Small intestine (tissue), 7 donors: ENCODE results near the gene HES2. TPM values are rescaled to one million over a fixed set of nuclear protein-coding genes. Genes with fewer than 3 reads are reported as not detected.

Experiments used
- DNase-seq, 2 donors: peaks; one replicate each; pipeline versions ENCODE4 v3.0.0 to v3.0.0-alpha.2; 2013
- FAIRE-seq: peaks from 2 replicates; lab custom pipeline; 2012; peaks lifted over from hg19 to GRCh38; lab: Jason Lieb, UNC
- H3K27ac ChIP-seq, 3 donors: one replicate each; pipeline ENCODE4 v1.5.1; 2013; ENCODE audit warnings: low read length in 2 of 3, mild to moderate bottlenecking in 2 of 3, control low read depth in 1 of 3, inconsistent platforms in 1 of 3, low read depth in 1 of 3, moderate library complexity in 1 of 3
- H3K27me3 ChIP-seq, 3 donors: one replicate each; pipeline ENCODE4 v1.6.1; 2013; ENCODE audit warnings: low read length in 3 of 3, inconsistent platforms in 1 of 3; ENCODE audit not compliant: control insufficient read depth in 3 of 3, insufficient read depth in 3 of 3
- H3K36me3 ChIP-seq, 3 donors: one replicate each; pipeline ENCODE4 v1.6.1; 2013; ENCODE audit warnings: low read length in 3 of 3, inconsistent platforms in 1 of 3, low read depth in 1 of 3, mild to moderate bottlenecking in 1 of 3, moderate library complexity in 1 of 3; ENCODE audit not compliant: control insufficient read depth in 3 of 3, insufficient read depth in 2 of 3
- H3K4me1 ChIP-seq, 3 donors: one replicate each; pipeline ENCODE4 v1.6.1; 2013; ENCODE audit warnings: low read length in 2 of 3, inconsistent platforms in 1 of 3, low read depth in 1 of 3, mild to moderate bottlenecking in 1 of 3, moderate library complexity in 1 of 3; ENCODE audit not compliant: control insufficient read depth in 3 of 3, insufficient read depth in 2 of 3
- H3K4me3 ChIP-seq, 3 donors: one replicate each; pipeline ENCODE4 v1.5.1; 2013; ENCODE audit warnings: low read length in 3 of 3, control low read depth in 1 of 3, inconsistent platforms in 1 of 3, low read depth in 1 of 3, mild to moderate bottlenecking in 1 of 3, moderate library complexity in 1 of 3
- H3K9me3 ChIP-seq, 2 donors: one replicate each; pipeline ENCODE4 v1.6.1; 2013; ENCODE audit warnings: low read depth in 1 of 2, low read length in 1 of 2; ENCODE audit not compliant: control insufficient read depth in 2 of 2, insufficient read depth in 1 of 2
- WGBS, 3 donors: extraction: QIAGEN DNeasy Blood & Tissue Kit; methylation state at CpG; one replicate each; pipeline ENCODE4 v1.1.7; 2013; 5-methylcytosine and 5-hydroxymethylcytosine counted together
- polyA plus RNA-seq, 4 donors: library from polyadenylated mRNA; stranded (reverse) in 3 of 4; unstranded in 1 of 4; fragments of 200-250 nt in 3 of 4; fragments of 120-200 nt in 1 of 4; gene quantifications; one replicate each; pipeline versions ENCODE4 v1.2.1 to v1.2.3, GENCODE V29; 2013
- donor health status: healthy with polysubstance abuse.
- donor health status: control.
- donor health status: control.
- donor health status: Bipolar disorder and iron deficiency.
- donor health status: healthy.

The HES2 gene
- polyA plus RNA-seq, 4 donors: 0.55 to 2.2 (median 1.6) TPM

DNA sequence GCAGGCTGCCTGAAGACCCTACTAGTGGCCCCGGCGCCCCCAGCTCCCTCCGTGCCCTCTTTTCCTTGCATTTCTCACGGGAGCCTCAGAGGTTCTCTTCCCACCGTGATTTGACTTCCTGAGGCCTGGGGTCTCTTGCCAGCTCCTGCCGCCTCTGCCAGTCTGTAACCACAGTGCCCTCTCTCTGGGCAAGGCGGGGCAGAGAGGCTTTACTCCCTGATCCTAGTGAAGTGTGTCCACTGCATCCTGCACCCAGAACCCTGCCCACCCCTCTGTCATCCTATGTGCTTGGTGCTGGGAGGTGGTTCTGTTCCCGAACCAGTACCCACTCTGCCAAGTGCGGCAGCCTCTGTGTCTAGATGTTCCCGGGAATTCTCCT is 7.2 kb upstream of the HES2 start:
- WGBS, 3 donors: 68 to 84% (median 76%) methylated on average over 10 of the region's 10 CpGs
- FAIRE-seq: no peak

DNA sequence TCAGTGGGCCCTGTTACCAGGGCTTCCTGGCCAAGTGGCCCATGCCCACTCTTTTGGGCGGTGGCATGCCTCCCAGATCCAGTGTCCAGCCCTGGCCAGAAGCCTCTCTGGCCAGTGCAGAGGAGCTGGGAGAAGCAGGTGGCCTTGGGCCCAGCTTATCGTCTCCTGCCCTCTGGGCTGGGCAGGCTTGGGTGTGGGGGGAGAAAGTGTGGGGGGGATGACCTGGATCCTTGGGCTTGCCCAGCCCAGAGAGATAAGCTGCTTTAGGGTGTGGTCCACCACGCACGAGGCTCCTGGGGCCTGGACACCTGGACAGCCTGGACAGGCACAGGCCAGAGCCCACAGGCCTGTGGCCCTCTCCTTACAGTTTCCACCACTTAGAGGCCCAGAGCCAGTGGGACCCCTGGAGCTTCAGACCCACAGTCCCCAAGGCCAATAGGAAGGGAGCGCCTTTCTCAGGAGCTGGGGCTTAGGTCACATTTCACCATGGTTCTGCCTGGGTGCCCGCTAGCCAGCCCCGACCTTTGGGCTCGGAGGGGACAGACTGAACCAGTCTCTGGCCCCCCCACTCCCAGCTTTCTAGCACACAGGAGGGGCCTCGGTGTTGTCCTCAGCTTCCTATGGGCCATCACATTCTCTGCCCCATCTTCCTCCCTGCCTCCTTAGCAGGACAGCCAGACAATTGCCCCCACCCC is 6.7 kb upstream of the HES2 start:
- no peak for FAIRE-seq
- Histone ChIP-seq H3K27me3 (peaks cover 0 to 59% (median 22%) of the 10 kb centered on the region in 3 donors), H3K4me3 (no peak overlapping the region), H3K36me3 (no peaks in the 10 kb centered on the region), H3K9me3 (no peaks in the 10 kb centered on the region), H3K4me1 (peaks cover 0 to 9% (median 2%) of the 10 kb centered on the region in 3 donors), H3K27ac (no peak overlapping the region)
- DNase-seq: no peak
- 59 to 82% (median 75%) methylated on average over 9 of the region's 9 CpGs for WGBS, 3 donors

More for the DNA sequence above, 7.2 kb upstream of the HES2 start:
- Histone ChIP-seq H3K4me3 (no peak overlapping the region), H3K4me1 (peaks cover 0 to 9% (median 2%) of the 10 kb centered on the region in 3 donors), H3K27ac (no peak overlapping the region), H3K27me3 (peaks cover 0 to 54% (median 22%) of the 10 kb centered on the region in 3 donors), H3K9me3 (no peaks in the 10 kb centered on the region), H3K36me3 (no peaks in the 10 kb centered on the region)
- no peak for DNase-seq

DNA sequence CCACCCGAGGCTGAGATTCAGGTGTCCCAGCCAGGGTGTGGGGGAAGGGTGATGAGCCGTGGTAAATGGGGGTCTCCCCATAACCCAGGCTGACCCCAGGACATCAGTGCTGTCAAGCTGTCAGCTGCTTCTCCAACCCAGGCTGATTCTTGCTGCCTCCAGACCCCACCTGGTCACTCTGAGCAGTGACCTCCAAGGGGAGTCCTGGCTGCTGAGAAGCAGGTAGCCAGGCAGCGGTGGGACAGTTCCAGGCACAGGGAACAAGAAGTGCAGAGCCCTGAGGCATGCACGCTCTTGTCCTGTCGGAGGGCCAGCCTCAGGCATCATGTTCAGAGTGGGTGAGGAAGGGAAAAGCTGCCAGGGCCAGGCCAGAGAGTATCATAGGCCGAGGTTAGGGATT is 5.9 kb upstream of the HES2 start:
- FAIRE-seq: no peak
- Histone ChIP-seq H3K36me3 (no peaks in the 10 kb centered on the region), H3K4me3 (no peak overlapping the region), H3K27ac (no peak overlapping the region), H3K4me1 (peaks cover 0 to 13% (median 2%) of the 10 kb centered on the region in 3 donors), H3K27me3 (peaks cover 3 to 62% (median 28%) of the 10 kb centered on the region in 3 donors), H3K9me3 (no peaks in the 10 kb centered on the region)
- 63 to 78% (median 72%) methylated on average over 6 of the region's 6 CpGs for whole genome bisulfite sequencing, 3 donors
- DNase-seq: no peak

DNA sequence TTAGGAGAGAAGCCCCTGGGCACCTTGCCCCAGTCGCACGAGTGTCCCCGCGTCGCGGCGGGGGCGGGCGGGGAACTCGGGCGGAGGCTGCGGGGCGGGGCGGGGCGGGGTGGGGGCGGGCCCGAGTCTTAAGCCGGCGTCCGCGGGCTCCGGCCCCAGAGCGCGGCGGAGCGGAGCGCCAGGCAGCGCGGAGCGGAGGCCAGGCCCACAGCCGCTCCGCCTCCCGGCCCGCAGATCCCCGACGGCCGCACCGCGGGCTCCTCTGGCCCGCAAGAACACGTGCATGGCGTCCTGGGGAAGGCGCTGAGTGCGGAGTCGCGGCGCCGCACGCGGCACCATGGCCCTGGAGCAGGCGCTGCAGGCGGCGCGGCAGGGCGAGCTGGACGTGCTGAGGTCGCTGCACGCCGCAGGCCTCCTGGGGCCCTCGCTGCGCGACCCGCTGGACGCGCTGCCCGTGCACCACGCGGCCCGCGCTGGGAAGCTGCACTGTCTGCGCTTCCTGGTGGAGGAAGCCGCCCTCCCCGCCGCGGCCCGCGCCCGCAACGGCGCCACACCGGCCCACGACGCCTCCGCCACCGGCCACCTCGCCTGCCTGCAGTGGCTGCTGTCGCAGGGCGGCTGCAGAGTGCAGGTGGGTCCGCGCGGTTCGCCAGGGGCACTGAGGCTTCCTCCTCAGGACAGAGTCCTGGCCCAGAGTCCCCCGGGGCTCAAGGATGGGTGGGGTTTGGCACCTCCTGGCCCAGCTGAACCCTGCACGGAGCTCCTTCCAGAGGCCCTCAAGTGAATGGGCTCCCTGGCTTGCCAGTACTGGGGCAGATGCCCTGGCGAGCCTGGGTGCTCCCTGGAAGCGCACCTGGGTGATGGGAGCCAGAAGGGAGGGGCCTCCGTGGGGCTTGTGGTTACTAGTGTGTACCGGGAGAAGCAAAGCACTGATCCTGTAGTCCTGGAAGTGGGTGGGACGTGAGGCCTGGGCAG is 5.2 kb upstream of the HES2 start, which contains the start of gene ESPN:
ESPN (plus strand) TSS at position 158 of the 975 bp plus-strand sequence; CDS start at position 338, 180 bp downstream.
- Histone ChIP-seq H3K27ac (no peak within 1 kb of the TSS), H3K4me3 (peak within 1 kb of the TSS in 1 of 3 donors; percentile 35), H3K9me3 (no peaks in the 10 kb centered on the region), H3K36me3 (no peaks in the 10 kb centered on the region), H3K27me3 (peaks cover 6 to 66% (median 32%) of the 10 kb centered on the region in 3 donors), H3K4me1 (peaks cover 1 to 19% (median 2%) of the 10 kb centered on the region in 3 donors)
- whole genome bisulfite sequencing, 3 donors: 1 to 4% (median 2%) methylated on average over 52 to 99 of the region's 99 CpGs
- DNase-seq (peak; percentile 42 to 51), FAIRE-seq (no peak)

DNA sequence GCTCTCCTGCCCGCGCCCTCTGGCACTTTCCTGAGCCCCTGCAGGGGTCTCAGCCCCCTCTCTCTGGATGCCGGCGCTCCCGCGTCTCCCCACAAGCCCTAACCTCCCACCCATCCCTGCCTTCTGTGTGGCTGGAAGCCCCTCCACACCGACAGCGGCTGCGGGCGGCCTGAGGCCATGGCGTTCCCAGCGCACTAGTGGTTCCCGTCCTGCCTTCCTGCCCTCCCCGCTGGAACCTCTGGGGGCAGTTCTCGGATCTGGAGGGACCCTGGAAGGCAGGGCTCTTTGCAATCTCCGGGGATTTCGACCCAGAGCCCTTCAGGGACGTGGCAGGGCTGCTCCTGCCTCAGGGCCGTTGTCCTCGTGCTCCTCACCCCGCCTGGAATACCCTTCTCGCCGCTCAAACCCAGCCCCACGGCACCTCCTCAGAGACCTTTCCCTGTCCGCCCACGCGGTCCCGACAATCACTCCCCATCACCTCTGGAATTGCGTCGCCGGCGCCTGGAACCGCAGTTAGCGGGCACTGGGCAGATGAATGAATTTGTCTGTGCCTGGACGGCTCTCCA is 4.4 kb upstream of the HES2 start:
- FAIRE-seq (no peak), DNase-seq (peak in 1 of 2 donors; percentile 22)
- Histone ChIP-seq H3K36me3 (no peaks in the 10 kb centered on the region), H3K9me3 (no peaks in the 10 kb centered on the region), H3K4me1 (peaks cover 2 to 21% (median 4%) of the 10 kb centered on the region in 3 donors), H3K4me3 (no peak overlapping the region), H3K27me3 (peaks cover 7 to 72% (median 32%) of the 10 kb centered on the region in 3 donors), H3K27ac (no peak overlapping the region)
- 6 to 8% (median 8%) methylated on average over 35 of the region's 35 CpGs for WGBS, 3 donors

DNA sequence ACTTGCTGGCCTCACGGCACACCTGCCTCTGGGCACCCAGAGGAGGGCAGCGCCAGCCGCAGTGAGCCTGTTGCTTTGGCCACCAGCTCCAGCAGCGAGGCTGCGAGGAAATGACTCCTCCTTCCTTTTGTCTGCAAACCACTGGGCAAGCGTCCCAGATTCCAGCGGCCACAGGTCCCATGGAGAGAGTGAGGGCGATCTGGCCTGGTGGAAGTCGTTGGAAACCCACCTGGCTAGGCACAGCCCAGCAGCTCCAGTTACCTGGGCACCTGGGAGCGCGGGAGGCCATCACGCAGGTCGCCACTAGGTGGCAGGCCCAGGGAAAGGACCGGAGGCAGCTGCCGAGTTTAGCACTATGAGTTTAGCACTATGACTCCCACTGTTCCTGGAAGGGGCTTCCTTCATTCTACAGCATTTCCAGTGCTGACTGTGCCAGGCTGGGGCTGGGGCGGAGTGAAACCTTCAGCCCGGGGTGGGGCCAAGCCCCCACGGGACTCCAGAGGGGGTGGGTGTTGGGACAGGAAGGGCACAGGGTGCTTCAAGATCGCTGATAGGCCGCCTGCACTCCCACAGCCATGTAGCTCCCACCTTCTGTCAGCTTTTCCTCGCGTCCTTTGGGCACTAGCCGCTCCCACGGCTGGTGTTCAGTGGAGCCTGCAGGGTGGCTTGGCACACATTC is 3.7 kb upstream of the HES2 start:
- Histone ChIP-seq H3K4me1 (peaks cover 4 to 25% (median 5%) of the 10 kb centered on the region in 3 donors), H3K9me3 (no peaks in the 10 kb centered on the region), H3K27me3 (peaks cover 7 to 79% (median 38%) of the 10 kb centered on the region in 3 donors), H3K27ac (no peak overlapping the region), H3K4me3 (no peak overlapping the region), H3K36me3 (no peaks in the 10 kb centered on the region)
- DNase-seq: peak; percentile 74 to 82
- WGBS, 3 donors: 2 to 10% (median 6%) methylated on average over 22 to 24 of the region's 24 CpGs
- no peak for FAIRE-seq

DNA sequence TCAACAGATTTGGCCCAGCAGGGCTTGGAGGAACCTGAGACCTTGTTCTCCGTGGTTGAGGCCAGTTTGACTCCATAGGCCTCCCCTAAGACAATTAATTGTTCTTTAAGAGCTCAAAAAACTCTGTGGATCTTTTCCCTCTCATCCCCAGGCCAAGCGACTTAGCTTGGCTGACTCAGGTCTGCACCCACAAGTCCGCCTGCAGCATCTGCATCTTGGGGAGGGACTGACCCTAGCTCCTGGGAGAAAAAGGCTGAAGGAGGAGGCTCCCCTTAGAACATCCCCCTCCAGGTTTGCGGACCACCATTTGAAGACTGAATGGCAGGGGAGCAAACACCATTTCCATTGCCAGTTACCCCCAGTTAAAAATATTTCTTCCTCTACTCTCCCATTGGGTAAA is 1.5 kb upstream of the HES2 start:
- Histone ChIP-seq H3K4me1 (peaks cover 4 to 28% (median 5%) of the 10 kb centered on the region in 3 donors), H3K4me3 (no peak overlapping the region), H3K27ac (no peak overlapping the region), H3K36me3 (no peaks in the 10 kb centered on the region), H3K27me3 (peaks cover 7 to 89% (median 55%) of the 10 kb centered on the region in 3 donors), H3K9me3 (no peaks in the 10 kb centered on the region)
- DNase-seq: no peak
- 43 to 54% (median 46%) methylated on average over 4 of the region's 4 CpGs for WGBS, 3 donors
- no peak for FAIRE-seq
